HEK293T (cell line): Measurements from ENCODE around the gene ABCA3.

Experiments
- CTCF ChIA-PET: fragments of 350-600 bp; formaldehyde crosslinking; extraction: SDS; loops from one replicate; lab custom pipeline; 2021; ENCODE audit warnings: antibody characterized with exemption, inconsistent platforms; lab: Yijun Ruan, JAX
- POLR2A ChIA-PET: fragments of 350-600 bp; formaldehyde crosslinking; extraction: SDS; loops from one replicate; lab custom pipeline; 2020; ENCODE audit warnings: antibody characterized with exemption, inconsistent platforms; lab: Yijun Ruan, JAX
- DNase-seq: peaks from one replicate; pipeline ENCODE4 v3.0.0; 2012; ENCODE audit warnings: mixed read lengths; ENCODE audit errors: extremely low spot score
- ARNT ChIP-seq: fragments of 450-650 bp; IDR thresholded peaks from 2 replicates; pipeline ENCODE4 v1.6.1; 2017; ENCODE audit warnings: mild to moderate bottlenecking
- BHLHE40 ChIP-seq: fragments of 450-650 bp; IDR thresholded peaks from 2 replicates; pipeline ENCODE4 v1.6.1; 2016; ENCODE audit warnings: mild to moderate bottlenecking, moderate library complexity, borderline replicate concordance
- CTBP1 ChIP-seq: fragments of 450-650 bp; IDR thresholded peaks from 2 replicates; pipeline ENCODE4 v1.6.1; 2016; ENCODE audit warnings: borderline replicate concordance
- ELF4 ChIP-seq: fragments of 450-650 bp; IDR thresholded peaks from 2 replicates; pipeline ENCODE4 v1.6.1; 2017; ENCODE audit warnings: antibody characterized with exemption
- FOXA1 ChIP-seq: fragments of 450-650 bp; IDR thresholded peaks from 2 replicates; pipeline ENCODE4 v1.6.1; 2016; ENCODE audit warnings: mild to moderate bottlenecking
- FOXK2 ChIP-seq: fragments of 450-650 bp; IDR thresholded peaks from 2 replicates; pipeline ENCODE4 v1.6.1; 2016; ENCODE audit warnings: mild to moderate bottlenecking
- FOXM1 ChIP-seq: fragments of 450-650 bp; IDR thresholded peaks from 2 replicates; pipeline ENCODE4 v1.6.1; 2017; ENCODE audit warnings: mild to moderate bottlenecking, borderline replicate concordance
- HDGF ChIP-seq: fragments of 450-650 bp; IDR thresholded peaks from 2 replicates; pipeline ENCODE4 v1.6.1; 2017; ENCODE audit warnings: antibody characterized with exemption, borderline replicate concordance
- L3MBTL2 ChIP-seq: fragments of 450-650 bp; conservative IDR thresholded peaks from 2 replicates; pipeline ENCODE4 v1.6.1; 2016; ENCODE audit warnings: mild to moderate bottlenecking
- LEF1 ChIP-seq: fragments of 450-650 bp; IDR thresholded peaks from 2 replicates; pipeline ENCODE4 v1.6.1; 2017; ENCODE audit warnings: mild to moderate bottlenecking, borderline replicate concordance
- NFRKB ChIP-seq: fragments of 450-650 bp; IDR thresholded peaks from 2 replicates; pipeline ENCODE4 v1.6.1; 2016; ENCODE audit warnings: mild to moderate bottlenecking, moderate library complexity
- PKNOX1 ChIP-seq: fragments of 450-650 bp; IDR thresholded peaks from 2 replicates; pipeline ENCODE4 v1.6.1; 2016
- SP1 ChIP-seq: fragments of 450-650 bp; IDR thresholded peaks from 2 replicates; pipeline ENCODE4 v1.6.1; 2017
- SUZ12 ChIP-seq: fragments of 450-650 bp; IDR thresholded peaks from 2 replicates; pipeline ENCODE4 v1.6.1; 2016; ENCODE audit warnings: mild to moderate bottlenecking
- TARDBP ChIP-seq: fragments of 450-650 bp; IDR thresholded peaks from 2 replicates; pipeline ENCODE4 v1.6.1; 2016
- ZNF384 ChIP-seq: fragments of 450-650 bp; IDR thresholded peaks from 2 replicates; pipeline ENCODE4 v1.6.1; 2016

The ABCA3 gene

GRCh38 chr16:2333772-2334379 lies 6.7 kb downstream of the ABCA3 start:
- no peak for DNase-seq
- CTCF ChIA-PET = no interaction called here
- POLR2A ChIA-PET = no interaction called here
- TF ChIP-seq L3MBTL2 = no peak
- TF ChIP-seq BHLHE40 = no peak
- no peak for TF ChIP-seq FOXK2
- TF ChIP-seq SUZ12 = no peak
- no peak for TF ChIP-seq LEF1
- no peak for TF ChIP-seq PKNOX1

- ChIA-PET POLR2A (no interaction called here), CTCF (no interaction called here)
- DNase-seq = no peak
- no peak for TF ChIP-seq HDGF
- no peak for TF ChIP-seq NFRKB
- no peak for TF ChIP-seq FOXA1
- no peak for TF ChIP-seq CTBP1
- no peak for TF ChIP-seq FOXK2
- no peak for TF ChIP-seq PKNOX1
- no peak for TF ChIP-seq BHLHE40
- TF ChIP-seq L3MBTL2 = no peak
- no peak for TF ChIP-seq SUZ12
- TF ChIP-seq TARDBP = no peak
- TF ChIP-seq ARNT = no peak
- TF ChIP-seq LEF1 = no peak
- TF ChIP-seq FOXM1 = no peak
- TF ChIP-seq SP1 = no peak
- TF ChIP-seq ELF4 = no peak
- no peak for TF ChIP-seq ZNF384
Observed at GRCh38 chr16:2333231-2333630, 7.3 kb downstream of the ABCA3 start.

GRCh38 chr16:2331931-2332267 lies 8.6 kb downstream of the ABCA3 start:
- TF ChIP-seq CTBP1 (no peak), SUZ12 (no peak), ARNT (no peak), FOXK2 (no peak), HDGF (no peak), BHLHE40 (no peak)
- POLR2A ChIA-PET = no interaction called here
- CTCF ChIA-PET = no interaction called here
- DNase-seq = no peak

- CTCF ChIA-PET = interaction anchor here (2.1 kb wide), 1 partner anchor 9 kb away, joined by 8 read pairs; the partner anchor contains the start of gene ABCA3
Observed at GRCh38 chr16:2331199-2331930, 9.2 kb downstream of the ABCA3 start.

GRCh38 chr16:2329532-2329931 lies 11.0 kb downstream of the ABCA3 start:
- TF ChIP-seq ARNT = no peak
- CTCF ChIA-PET = interaction anchor here (0.6 to 2.1 kb wide), 3 partner anchors 11 to 70 kb away, joined by 3 to 8 read pairs (median 3); partner anchors contain the start of gene ABCA3
- no peak for DNase-seq
- POLR2A ChIA-PET = no interaction called here

More at GRCh38 chr16:2331199-2331930, 9.2 kb downstream of the ABCA3 start:
- TF ChIP-seq HDGF = no peak
- TF ChIP-seq BHLHE40 = no peak
- TF ChIP-seq FOXM1 = no peak
- TF ChIP-seq SUZ12 = no peak
- no peak for TF ChIP-seq NFRKB
- TF ChIP-seq FOXA1 = no peak
- no peak for TF ChIP-seq CTBP1
- no peak for TF ChIP-seq L3MBTL2
- no peak for TF ChIP-seq LEF1
- no peak for TF ChIP-seq PKNOX1
- TF ChIP-seq ZNF384 = no peak
- no peak for TF ChIP-seq SP1
- TF ChIP-seq TARDBP = no peak
- no peak for DNase-seq
- POLR2A ChIA-PET = interaction anchor here (1.3 kb wide), 1 partner anchor 10 kb away, joined by 3 read pairs; no protein-coding TSS in a partner anchor

GRCh38 chr16:2328428-2328827 lies 12.1 kb downstream of the ABCA3 start:
- ChIA-PET CTCF (no interaction called here), POLR2A (no interaction called here)
- no peak for TF ChIP-seq PKNOX1
- TF ChIP-seq FOXK2 = no peak
- TF ChIP-seq HDGF = no peak
- no peak for TF ChIP-seq NFRKB
- TF ChIP-seq FOXM1 = no peak
- TF ChIP-seq FOXA1 = no peak
- TF ChIP-seq ARNT = no peak
- no peak for TF ChIP-seq SP1
- TF ChIP-seq ELF4 = no peak
- TF ChIP-seq CTBP1 = no peak
- no peak for TF ChIP-seq LEF1
- no peak for TF ChIP-seq ZNF384
- no peak for TF ChIP-seq BHLHE40
- TF ChIP-seq SUZ12 = no peak
- TF ChIP-seq TARDBP = no peak
- no peak for TF ChIP-seq L3MBTL2
- DNase-seq = no peak
